SK-N-SH treated with all-trans-retinoic acid at 6 μM for 48 hours (cell line): Measurements from ENCODE around the gene RSAD1.
"Not testable (repeated sequence)": the region's sequence is repeated elsewhere in the genome, so short reads cannot be mapped to it uniquely, and the experiment has no call there.

Experiments used
- ATAC-seq: fragments of 200-7000 bp; cut with Tn5 transposase; 3 replicates; pipeline ENCODE4 v1.9.1; 2020; ENCODE audit warnings: mild to moderate bottlenecking, moderate library complexity
- ARNTL ChIP-seq: fragments of 450-650 bp; formaldehyde crosslinking; IDR thresholded peaks from 2 replicates; pipeline ENCODE4 v1.5.0; 2020; ENCODE audit warnings: low read depth, mild to moderate bottlenecking, moderate library complexity, borderline replicate concordance
- BACH2 ChIP-seq: fragments of 250-450 bp; sonication (Bioruptor Pico); IDR thresholded peaks from 2 replicates; pipeline ENCODE4 v1.9.0; 2021; ENCODE audit warnings: mild to moderate bottlenecking, borderline replicate concordance
- CREB5 ChIP-seq: fragments of 250-450 bp; sonication (Bioruptor Pico); IDR thresholded peaks from 2 replicates; pipeline ENCODE4 v1.5.1; 2020; ENCODE audit warnings: low read depth, mild to moderate bottlenecking, moderate library complexity
- CSDC2 ChIP-seq: fragments of 250-450 bp; sonication (Bioruptor Pico); IDR thresholded peaks from 2 replicates; pipeline ENCODE4 v1.5.0; 2020; ENCODE audit warnings: mild to moderate bottlenecking, moderate library complexity
- CSRNP3 ChIP-seq: fragments of 250-450 bp; sonication (Bioruptor Pico); IDR thresholded peaks from 2 replicates; pipeline ENCODE4 v1.5.1; 2021; ENCODE audit warnings: mild to moderate bottlenecking, moderate library complexity
- ESRRG ChIP-seq: fragments of 250-450 bp; sonication (Bioruptor Pico); IDR thresholded peaks from 2 replicates; pipeline ENCODE4 v1.6.1; 2021; ENCODE audit warnings: mild to moderate bottlenecking
- GLIS3 ChIP-seq: fragments of 250-450 bp; sonication (Bioruptor Pico); IDR thresholded peaks from 2 replicates; pipeline ENCODE4 v1.5.0; 2020; ENCODE audit warnings: mild to moderate bottlenecking, moderate library complexity
- POU6F1 ChIP-seq: fragments of 250-450 bp; sonication (Bioruptor Pico); IDR thresholded peaks from 2 replicates; pipeline ENCODE4 v1.8.0; 2021; ENCODE audit warnings: low read depth, mild to moderate bottlenecking, moderate library complexity, borderline replicate concordance
- PPARA ChIP-seq: fragments of 250-450 bp; sonication (Bioruptor Pico); IDR thresholded peaks from 2 replicates; pipeline ENCODE4 v1.5.0; 2020; ENCODE audit warnings: mild to moderate bottlenecking, borderline replicate concordance
- SNAI2 ChIP-seq: fragments of 250-450 bp; sonication (Bioruptor Pico); IDR thresholded peaks from 2 replicates; pipeline ENCODE4 v1.5.0; 2020; ENCODE audit warnings: mild to moderate bottlenecking, moderate library complexity
- TCF4 ChIP-seq: fragments of 250-450 bp; sonication (Bioruptor Pico); IDR thresholded peaks from 2 replicates; pipeline ENCODE4 v1.8.0; 2021; ENCODE audit warnings: mild to moderate bottlenecking, moderate library complexity, borderline replicate concordance
- TOX ChIP-seq: fragments of 250-450 bp; sonication (Bioruptor Pico); IDR thresholded peaks from 2 replicates; pipeline ENCODE4 v1.8.0; 2021; ENCODE audit warnings: mild to moderate bottlenecking, moderate library complexity, borderline replicate concordance
- TSHZ2 ChIP-seq: fragments of 250-450 bp; sonication (Bioruptor Pico); IDR thresholded peaks from 2 replicates; pipeline ENCODE4 v1.5.0; 2020; ENCODE audit warnings: mild to moderate bottlenecking, moderate library complexity
- ZC3H10 ChIP-seq: fragments of 250-450 bp; sonication (Bioruptor Pico); IDR thresholded peaks from 2 replicates; pipeline ENCODE4 v1.5.1; 2021; ENCODE audit warnings: mild to moderate bottlenecking, moderate library complexity
- ZFP3 ChIP-seq: fragments of 250-450 bp; sonication (Bioruptor Pico); IDR thresholded peaks from 2 replicates; pipeline ENCODE4 v1.5.0; 2020; ENCODE audit warnings: mild to moderate bottlenecking, moderate library complexity
- ZFP30 ChIP-seq: fragments of 450-650 bp; formaldehyde crosslinking; IDR thresholded peaks from 2 replicates; pipeline ENCODE4 v1.5.0; 2022; ENCODE audit warnings: mild to moderate bottlenecking, moderate library complexity
- ZNF565 ChIP-seq: fragments of 450-650 bp; formaldehyde crosslinking; conservative IDR thresholded peaks from 2 replicates; pipeline ENCODE4 v1.5.0; 2020; ENCODE audit warnings: low read depth, mild to moderate bottlenecking, moderate library complexity
- ZNF8 ChIP-seq: fragments of 450-650 bp; formaldehyde crosslinking; IDR thresholded peaks from 2 replicates; pipeline ENCODE4 v1.5.0; 2020; ENCODE audit warnings: mild to moderate bottlenecking, moderate library complexity

RSAD1 gene

GRCh38 chr17:50475362-50475761 lies 3.3 kb upstream of the RSAD1 start:
- no peak for TF ChIP-seq SNAI2
- TF ChIP-seq TOX (CRISPR knock-in tag) = no peak
- no peak for TF ChIP-seq TSHZ2 (CRISPR knock-in tag)
- no peak for TF ChIP-seq ESRRG (CRISPR knock-in tag)
- no peak for TF ChIP-seq ZNF565
- TF ChIP-seq BACH2 (CRISPR knock-in tag) = no peak
- no peak for TF ChIP-seq PPARA (CRISPR knock-in tag)
- TF ChIP-seq CREB5 (CRISPR knock-in tag) = no peak
- TF ChIP-seq GLIS3 (CRISPR knock-in tag) = no peak
- no peak for TF ChIP-seq CSDC2 (CRISPR knock-in tag)
- TF ChIP-seq ZC3H10 (CRISPR knock-in tag) = no peak
- no peak for TF ChIP-seq TCF4 (CRISPR knock-in tag)
- no peak for TF ChIP-seq ZFP30 (CRISPR knock-in tag)
- TF ChIP-seq ZNF8 = no peak
- no peak for TF ChIP-seq CSRNP3 (CRISPR knock-in tag)
- ATAC-seq = no peak

- not testable (repeated sequence) for ATAC-seq
These were observed 2.7 kb upstream of the RSAD1 start for GRCh38 chr17:50475775-50476544.

- TF ChIP-seq ZNF8 (no peak), ZC3H10 (CRISPR knock-in tag) (no peak), ARNTL (no peak)
- ATAC-seq = no peak
These were observed 1.9 kb upstream of the RSAD1 start for GRCh38 chr17:50476545-50477315.

GRCh38 chr17:50477976-50478375 lies 684 bp upstream of the RSAD1 start:
- TF ChIP-seq ZNF565 (no peak), CREB5 (CRISPR knock-in tag) (no peak), ZC3H10 (CRISPR knock-in tag) (no peak), ZFP3 (CRISPR knock-in tag) (no peak), ESRRG (CRISPR knock-in tag) (no peak), POU6F1 (CRISPR knock-in tag) (no peak), CSDC2 (CRISPR knock-in tag) (no peak), ZNF8 (no peak)
- no peak for ATAC-seq
